ENCODE data around the gene SYNE3. TPM values are rescaled to one million over a fixed set of nuclear protein-coding genes. Genes with fewer than 3 reads are reported as not detected.

The SYNE3 gene
- total and polyA plus RNA-seq, 9 of the 15 experiments (the other 6 are each of a cell fraction or from before 2014, with no cell fraction given): 0.04 to 3.1 (median 0.55) TPM

GRCh38 chr14:95544588-95544987 lies 28.1 kb upstream of the SYNE3 start (continued):
- peak; percentile 85 for TF ChIP-seq KLF16 (IDR thresholded peaks at IDR 0.05)
- TF ChIP-seq, protein P1, sequence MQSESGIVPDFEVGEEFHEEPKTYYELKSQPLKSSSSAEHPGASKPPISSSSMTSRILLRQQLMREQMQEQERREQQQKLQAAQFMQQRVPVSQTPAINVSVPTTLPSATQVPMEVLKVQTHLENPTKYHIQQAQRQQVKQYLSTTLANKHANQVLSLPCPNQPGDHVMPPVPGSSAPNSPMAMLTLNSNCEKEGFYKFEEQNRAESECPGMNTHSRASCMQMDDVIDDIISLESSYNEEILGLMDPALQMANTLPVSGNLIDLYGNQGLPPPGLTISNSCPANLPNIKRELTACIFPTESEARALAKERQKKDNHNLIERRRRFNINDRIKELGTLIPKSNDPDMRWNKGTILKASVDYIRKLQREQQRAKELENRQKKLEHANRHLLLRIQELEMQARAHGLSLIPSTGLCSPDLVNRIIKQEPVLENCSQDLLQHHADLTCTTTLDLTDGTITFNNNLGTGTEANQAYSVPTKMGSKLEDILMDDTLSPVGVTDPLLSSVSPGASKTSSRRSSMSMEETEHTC (IDR thresholded peaks at IDR 0.05): no peak
- no peak for TF ChIP-seq HNRNPL (IDR thresholded peaks at IDR 0.05; ENCODE audit: low read depth, low read length)
- TF ChIP-seq, protein P2, sequence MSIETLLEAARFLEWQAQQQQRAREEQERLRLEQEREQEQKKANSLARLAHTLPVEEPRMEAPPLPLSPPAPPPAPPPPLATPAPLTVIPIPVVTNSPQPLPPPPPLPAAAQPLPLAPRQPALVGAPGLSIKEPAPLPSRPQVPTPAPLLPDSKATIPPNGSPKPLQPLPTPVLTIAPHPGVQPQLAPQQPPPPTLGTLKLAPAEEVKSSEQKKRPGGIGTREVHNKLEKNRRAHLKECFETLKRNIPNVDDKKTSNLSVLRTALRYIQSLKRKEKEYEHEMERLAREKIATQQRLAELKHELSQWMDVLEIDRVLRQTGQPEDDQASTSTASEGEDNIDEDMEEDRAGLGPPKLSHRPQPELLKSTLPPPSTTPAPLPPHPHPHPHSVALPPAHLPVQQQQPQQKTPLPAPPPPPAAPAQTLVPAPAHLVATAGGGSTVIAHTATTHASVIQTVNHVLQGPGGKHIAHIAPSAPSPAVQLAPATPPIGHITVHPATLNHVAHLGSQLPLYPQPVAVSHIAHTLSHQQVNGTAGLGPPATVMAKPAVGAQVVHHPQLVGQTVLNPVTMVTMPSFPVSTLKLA (conservative IDR thresholded peaks at IDR 0.05): peak in 1 of 2 experiments; percentile 40; a peak in 2 of 4 replicates
- TF ChIP-seq SNRNP70 (optimal IDR thresholded peaks at IDR 0.05; ENCODE audit: low read depth, low read length): no peak
- TF ChIP-seq IRF2 (CRISPR knock-in tag; IDR thresholded peaks at IDR 0.05): no peak
- peak; percentile 89 for TF ChIP-seq ARID1B (IDR thresholded peaks at IDR 0.05)
- no peak for TF ChIP-seq CSDE1 (IDR thresholded peaks at IDR 0.05)
- no peak for TF ChIP-seq BRF2 (IDR thresholded peaks at IDR 0.05; ENCODE audit: borderline replicate concordance, insufficient read depth, insufficient read length)
- TF ChIP-seq DACH1 (IDR thresholded peaks at IDR 0.05; ENCODE audit: partially characterized antibody): peak; percentile 83
- TF ChIP-seq PCBP2 (IDR thresholded peaks at IDR 0.05; ENCODE audit: low read depth, low read length, poor library complexity, severe bottlenecking): no peak
- peak; percentile 85 for TF ChIP-seq DPF2 (IDR thresholded peaks at IDR 0.05)
- TF ChIP-seq PML (IDR thresholded peaks at IDR 0.05; ENCODE audit: low read length): peak; percentile 56; the same call in 1 of the 2 replicates
- peak; percentile 91 for TF ChIP-seq JUND (IDR thresholded peaks at IDR 0.05; ENCODE audit: borderline replicate concordance, low read depth, low read length)
- peak; percentile 46; the same call in 1 of the 3 replicates for TF ChIP-seq JUND (tag; IDR thresholded peaks at IDR 0.05; ENCODE audit: borderline replicate concordance, low read depth, low read length)
- no peak for TF ChIP-seq SLC30A9 (CRISPR knock-in tag; IDR thresholded peaks at IDR 0.05)
- TF ChIP-seq, protein P3, sequence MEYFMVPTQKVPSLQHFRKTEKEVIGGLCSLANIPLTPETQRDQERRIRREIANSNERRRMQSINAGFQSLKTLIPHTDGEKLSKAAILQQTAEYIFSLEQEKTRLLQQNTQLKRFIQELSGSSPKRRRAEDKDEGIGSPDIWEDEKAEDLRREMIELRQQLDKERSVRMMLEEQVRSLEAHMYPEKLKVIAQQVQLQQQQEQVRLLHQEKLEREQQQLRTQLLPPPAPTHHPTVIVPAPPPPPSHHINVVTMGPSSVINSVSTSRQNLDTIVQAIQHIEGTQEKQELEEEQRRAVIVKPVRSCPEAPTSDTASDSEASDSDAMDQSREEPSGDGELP (CRISPR knock-in tag; IDR thresholded peaks at IDR 0.05; ENCODE audit: borderline replicate concordance): peak; percentile 97
- TF ChIP-seq PYGO2 (tag; IDR thresholded peaks at IDR 0.05): no peak
- TF ChIP-seq DMBX1 (CRISPR knock-in tag; IDR thresholded peaks at IDR 0.05; ENCODE audit: borderline replicate concordance): peak; percentile 70; the same call in 1 of the 2 replicates
- TF ChIP-seq RCOR1 (IDR thresholded peaks at IDR 0.05; ENCODE audit: borderline replicate concordance in 1 of 2, low read depth in 2 of 2, low read length in 2 of 2): peak in 1 of 2 experiments; percentile 39; a peak in 1 of 4 replicates
- TF ChIP-seq, protein P4, sequence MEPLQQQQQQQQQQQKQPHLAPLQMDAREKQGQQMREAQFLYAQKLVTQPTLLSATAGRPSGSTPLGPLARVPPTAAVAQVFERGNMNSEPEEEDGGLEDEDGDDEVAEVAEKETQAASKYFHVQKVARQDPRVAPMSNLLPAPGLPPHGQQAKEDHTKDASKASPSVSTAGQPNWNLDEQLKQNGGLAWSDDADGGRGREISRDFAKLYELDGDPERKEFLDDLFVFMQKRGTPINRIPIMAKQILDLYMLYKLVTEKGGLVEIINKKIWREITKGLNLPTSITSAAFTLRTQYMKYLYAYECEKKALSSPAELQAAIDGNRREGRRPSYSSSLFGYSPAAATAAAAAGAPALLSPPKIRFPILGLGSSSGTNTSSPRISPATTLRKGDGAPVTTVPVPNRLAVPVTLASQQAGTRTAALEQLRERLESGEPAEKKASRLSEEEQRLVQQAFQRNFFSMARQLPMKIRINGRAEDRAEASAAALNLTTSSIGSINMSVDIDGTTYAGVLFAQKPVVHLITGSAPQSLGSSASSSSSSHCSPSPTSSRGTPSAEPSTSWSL (CRISPR knock-in tag; IDR thresholded peaks at IDR 0.05; ENCODE audit: borderline replicate concordance): no peak
- TF ChIP-seq ARNT (IDR thresholded peaks at IDR 0.05): 0 out of 4 replicates have a peak, but pooled peaks of 1 of the 2 experiments have one; percentile 44
- peak; percentile 58; the same call in 1 of the 2 replicates for TF ChIP-seq SMARCC2 (IDR thresholded peaks at IDR 0.05; ENCODE audit: low read depth)
